ENCODE data around the gene DIAPH3.

The DIAPH3 gene

GRCh38 chr13:60155978-60156377 lies 7.8 kb downstream of the DIAPH3 start:
- no peak for DNase-seq

GRCh38 chr13:60152904-60153303 lies 10.8 kb downstream of the DIAPH3 start:
- DNase-seq = no peak

- DNase-seq = no peak
Measured at GRCh38 chr13:60152114-60152513, 11.6 kb downstream of the DIAPH3 start.

GRCh38 chr13:60150538-60150937 lies 13.2 kb downstream of the DIAPH3 start:
- no peak for DNase-seq

- no peak for DNase-seq
Measured at GRCh38 chr13:60148918-60149317, 14.8 kb downstream of the DIAPH3 start.

- no peak for DNase-seq
Measured at GRCh38 chr13:60147361-60147760, 16.4 kb downstream of the DIAPH3 start.

- no peak for DNase-seq
Measured at GRCh38 chr13:60146471-60146870, 17.3 kb downstream of the DIAPH3 start.

GRCh38 chr13:60143775-60144174 lies 20.0 kb downstream of the DIAPH3 start:
- no peak for DNase-seq

GRCh38 chr13:60139272-60139671 lies 24.5 kb downstream of the DIAPH3 start:
- DNase-seq = no peak

- no peak for DNase-seq
Measured at GRCh38 chr13:60138674-60139073, 25.1 kb downstream of the DIAPH3 start.

GRCh38 chr13:60137911-60138560 lies 25.7 kb downstream of the DIAPH3 start:
- DNase-seq = peak; percentile 16

GRCh38 chr13:60135344-60135743 lies 28.4 kb downstream of the DIAPH3 start:
- no peak for DNase-seq

- no peak for DNase-seq
Measured at GRCh38 chr13:60134376-60134775, 29.4 kb downstream of the DIAPH3 start.

GRCh38 chr13:60121337-60121687 lies 42.4 kb downstream of the DIAPH3 start:
- peak; percentile 26 for DNase-seq

- peak; percentile 68 for DNase-seq
Measured at GRCh38 chr13:60120617-60121336, 43.0 kb downstream of the DIAPH3 start.

- peak; percentile 82 for DNase-seq
Measured at GRCh38 chr13:60118696-60119400, 44.9 kb downstream of the DIAPH3 start.

- no peak for DNase-seq
Measured at GRCh38 chr13:60114499-60115028, 49.2 kb downstream of the DIAPH3 start.

GRCh38 chr13:60112771-60113170 lies 51.0 kb downstream of the DIAPH3 start:
- no peak for DNase-seq

GRCh38 chr13:60111691-60112090 lies 52.0 kb downstream of the DIAPH3 start:
- DNase-seq = no peak

GRCh38 chr13:60109285-60109684 lies 54.4 kb downstream of the DIAPH3 start:
- no peak for DNase-seq

GRCh38 chr13:60108589-60108988 lies 55.1 kb downstream of the DIAPH3 start:
- peak; percentile 69 for DNase-seq

GRCh38 chr13:60099631-60100420 lies 63.9 kb downstream of the DIAPH3 start:
- DNase-seq = no peak

GRCh38 chr13:60095300-60095699 lies 68.4 kb downstream of the DIAPH3 start:
- DNase-seq = no peak
